ENCODE measurements around the gene PCDHGC5. TPM values are rescaled to one million over a fixed set of nuclear protein-coding genes. Genes with fewer than 3 reads are reported as not detected.

PCDHGC5 gene
- total RNA-seq, 1 donor from 2014 or later: 0.26 TPM

DNA sequence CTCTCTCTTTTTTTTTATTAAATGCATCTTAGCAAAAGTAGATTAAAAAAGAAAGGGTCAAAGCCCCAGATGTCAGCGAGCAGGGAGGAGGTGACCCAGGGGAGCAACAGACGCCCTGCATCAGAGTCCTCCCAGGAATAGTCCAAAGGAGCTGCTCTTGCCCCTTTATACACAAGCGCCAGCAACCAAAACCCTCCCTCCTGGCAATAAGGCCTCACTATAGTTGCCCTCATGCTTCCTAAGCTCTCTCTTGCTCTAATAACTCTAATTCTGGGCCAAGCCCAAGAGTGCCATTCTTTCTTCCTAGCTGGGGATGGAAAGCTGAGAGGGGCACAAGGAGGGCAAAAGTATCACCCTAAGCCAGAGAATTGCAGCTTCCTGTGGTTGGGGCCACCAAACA is 26.3 kb downstream of the PCDHGC5 start:
- H3K27me3 ChIP-seq (ENCODE audit: control insufficient read depth, insufficient read depth, low read length): no peaks in the 10 kb centered on the region
- peaks cover 12% of the 10 kb centered on the region for H3K36me3 ChIP-seq (ENCODE audit: control insufficient read depth, insufficient read depth, low read length)
- FAIRE-seq (no peak), DNase-seq (ENCODE audit: low read depth) (no peak)
- H3K4me3 ChIP-seq (ENCODE audit: low read depth, low read length): no peak overlapping the region
- TF ChIP-seq, protein P1, sequence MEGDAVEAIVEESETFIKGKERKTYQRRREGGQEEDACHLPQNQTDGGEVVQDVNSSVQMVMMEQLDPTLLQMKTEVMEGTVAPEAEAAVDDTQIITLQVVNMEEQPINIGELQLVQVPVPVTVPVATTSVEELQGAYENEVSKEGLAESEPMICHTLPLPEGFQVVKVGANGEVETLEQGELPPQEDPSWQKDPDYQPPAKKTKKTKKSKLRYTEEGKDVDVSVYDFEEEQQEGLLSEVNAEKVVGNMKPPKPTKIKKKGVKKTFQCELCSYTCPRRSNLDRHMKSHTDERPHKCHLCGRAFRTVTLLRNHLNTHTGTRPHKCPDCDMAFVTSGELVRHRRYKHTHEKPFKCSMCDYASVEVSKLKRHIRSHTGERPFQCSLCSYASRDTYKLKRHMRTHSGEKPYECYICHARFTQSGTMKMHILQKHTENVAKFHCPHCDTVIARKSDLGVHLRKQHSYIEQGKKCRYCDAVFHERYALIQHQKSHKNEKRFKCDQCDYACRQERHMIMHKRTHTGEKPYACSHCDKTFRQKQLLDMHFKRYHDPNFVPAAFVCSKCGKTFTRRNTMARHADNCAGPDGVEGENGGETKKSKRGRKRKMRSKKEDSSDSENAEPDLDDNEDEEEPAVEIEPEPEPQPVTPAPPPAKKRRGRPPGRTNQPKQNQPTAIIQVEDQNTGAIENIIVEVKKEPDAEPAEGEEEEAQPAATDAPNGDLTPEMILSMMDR (IDR thresholded peaks at IDR 0.05; ENCODE audit: insufficient read depth, low read length, severe bottlenecking): no peak

DNA sequence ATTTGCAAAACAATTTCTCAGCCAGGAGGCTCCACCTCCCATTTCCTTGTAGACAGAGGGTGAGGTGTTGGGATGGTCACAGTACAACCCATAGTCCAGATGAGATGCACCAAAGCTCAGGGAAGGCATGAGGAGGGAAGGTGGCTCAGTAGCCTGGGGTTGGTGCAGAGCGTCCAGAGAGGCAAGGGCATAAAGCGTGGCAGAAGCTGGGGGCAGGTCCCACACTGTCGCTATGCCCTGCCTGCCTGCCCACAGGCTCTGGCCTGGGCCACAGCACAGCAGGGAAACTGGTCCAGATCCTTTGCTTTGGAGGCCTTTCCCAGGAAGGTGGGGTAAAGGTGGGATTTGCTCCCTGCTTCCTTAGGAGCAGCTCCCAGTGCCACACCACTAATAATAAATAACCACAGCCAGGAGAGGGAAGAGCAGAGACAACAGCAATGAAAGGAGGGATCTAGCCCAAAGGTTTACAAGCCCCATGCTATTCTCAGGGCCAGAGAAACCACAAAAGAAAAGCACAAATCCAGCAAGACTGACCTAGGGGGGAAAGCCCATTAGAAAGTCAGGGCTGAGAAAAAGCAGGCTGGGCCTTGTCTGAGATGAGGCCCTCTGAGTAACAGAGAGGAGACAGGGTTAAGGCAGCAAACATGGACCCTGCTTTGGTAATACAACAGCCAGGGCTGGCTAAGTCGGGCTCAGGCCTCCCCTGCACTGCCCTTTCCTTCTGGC is 27.2 kb downstream of the PCDHGC5 start:
- H3K27me3 ChIP-seq (ENCODE audit: control insufficient read depth, insufficient read depth, low read length): no peaks in the 10 kb centered on the region
- FAIRE-seq: no peak

DNA sequence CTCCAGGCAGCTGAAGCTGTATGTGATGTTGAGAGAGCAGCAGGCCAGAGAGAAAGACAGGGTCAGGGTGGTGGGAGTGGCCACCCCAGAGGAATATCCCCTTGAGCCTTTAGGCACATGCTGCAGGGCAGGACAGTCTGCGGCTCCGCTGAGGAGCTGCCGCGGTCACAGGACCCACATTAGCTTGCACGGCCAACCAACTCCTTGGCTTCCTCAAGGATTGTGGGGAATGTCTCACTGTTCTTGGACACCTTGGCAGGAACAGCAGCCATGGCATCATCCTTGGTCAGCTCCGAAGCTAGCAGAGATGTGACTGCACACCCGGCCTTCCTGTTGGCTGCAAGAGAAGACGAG is 27.8 kb downstream of the PCDHGC5 start:
- TF ChIP-seq, protein P1 (IDR thresholded peaks at IDR 0.05; ENCODE audit: insufficient read depth, low read length, severe bottlenecking): no peak
- no peaks in the 10 kb centered on the region for H3K27me3 ChIP-seq (ENCODE audit: control insufficient read depth, insufficient read depth, low read length)
- FAIRE-seq: no peak
- no peak overlapping the region for H3K4me3 ChIP-seq (ENCODE audit: low read depth, low read length)
- DNase-seq (ENCODE audit: low read depth): no peak
- peaks cover 8% of the 10 kb centered on the region for H3K36me3 ChIP-seq (ENCODE audit: control insufficient read depth, insufficient read depth, low read length)

More for the DNA sequence above, 27.2 kb downstream of the PCDHGC5 start:
- DNase-seq (ENCODE audit: low read depth): no peak
- Histone ChIP-seq H3K36me3 (ENCODE audit: control insufficient read depth, insufficient read depth, low read length) (peaks cover 11% of the 10 kb centered on the region), H3K4me3 (ENCODE audit: low read depth, low read length) (no peak overlapping the region)
- TF ChIP-seq, protein P1 (IDR thresholded peaks at IDR 0.05; ENCODE audit: insufficient read depth, low read length, severe bottlenecking): no peak

DNA sequence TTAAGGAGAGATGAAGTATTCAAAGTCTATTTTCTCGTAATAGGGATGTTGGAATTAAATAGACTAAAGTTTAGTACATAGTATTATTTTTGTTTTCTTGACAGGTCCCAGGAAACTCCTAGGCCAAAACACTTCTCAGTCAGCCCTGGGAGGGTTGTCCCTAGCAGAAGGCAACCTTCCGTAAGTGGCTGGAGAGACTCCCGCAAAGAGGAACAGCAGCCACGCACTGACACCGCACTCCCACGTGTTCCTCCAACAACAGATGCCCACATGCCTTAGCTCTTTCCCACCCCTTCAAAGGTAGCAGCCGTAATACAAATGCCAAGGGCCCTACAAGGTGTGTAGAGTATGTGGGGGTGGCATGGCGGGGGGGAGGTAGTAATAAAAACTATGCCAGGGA is 28.4 kb downstream of the PCDHGC5 start:
- FAIRE-seq: no peak
- TF ChIP-seq, protein P1 (IDR thresholded peaks at IDR 0.05; ENCODE audit: insufficient read depth, low read length, severe bottlenecking): no peak
- no peaks in the 10 kb centered on the region for H3K27me3 ChIP-seq (ENCODE audit: control insufficient read depth, insufficient read depth, low read length)
- peaks cover 8% of the 10 kb centered on the region for H3K36me3 ChIP-seq (ENCODE audit: control insufficient read depth, insufficient read depth, low read length)
- H3K4me3 ChIP-seq (ENCODE audit: low read depth, low read length): no peak overlapping the region
- DNase-seq (ENCODE audit: low read depth): no peak

DNA sequence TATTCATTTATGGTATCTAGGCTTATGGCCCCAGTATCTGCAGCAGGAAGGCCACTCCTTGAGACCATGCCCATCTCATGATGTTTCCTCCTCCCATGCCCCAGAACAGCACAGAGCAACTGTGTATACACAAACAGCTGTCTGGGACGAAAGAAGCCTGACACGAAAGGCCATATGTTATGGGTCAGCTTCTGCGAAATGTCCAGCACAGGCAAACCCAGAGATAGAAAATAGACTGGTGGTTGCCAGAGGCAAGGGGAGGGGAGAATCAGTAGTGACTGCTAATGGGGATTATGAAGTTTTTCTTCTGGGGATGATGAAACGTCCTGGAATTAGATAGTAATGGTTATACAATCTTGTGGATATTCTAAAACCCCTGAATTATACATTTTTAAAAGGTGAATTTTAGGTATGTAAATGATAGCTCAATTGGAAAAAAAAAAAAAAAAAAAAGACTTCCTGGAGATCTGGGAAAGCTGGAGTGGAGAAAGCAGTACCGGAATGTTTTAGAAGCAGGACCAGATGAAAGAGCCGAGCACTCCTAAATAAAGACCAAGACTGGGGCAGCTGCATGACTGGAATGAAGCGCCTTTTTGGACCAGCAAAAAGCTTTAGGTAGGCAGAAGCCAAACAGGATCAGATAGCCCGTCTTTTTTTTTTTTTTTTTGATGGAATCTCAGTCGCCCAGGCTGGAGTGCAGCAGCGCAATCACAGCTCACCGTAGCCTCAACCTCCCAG is 29.2 kb downstream of the PCDHGC5 start:
- Histone ChIP-seq H3K4me3 (ENCODE audit: low read depth, low read length) (no peak overlapping the region), H3K27me3 (ENCODE audit: control insufficient read depth, insufficient read depth, low read length) (no peaks in the 10 kb centered on the region), H3K36me3 (ENCODE audit: control insufficient read depth, insufficient read depth, low read length) (peaks cover 11% of the 10 kb centered on the region)
- FAIRE-seq (no peak), DNase-seq (ENCODE audit: low read depth) (no peak)
- TF ChIP-seq, protein P1 (IDR thresholded peaks at IDR 0.05; ENCODE audit: insufficient read depth, low read length, severe bottlenecking): no peak
